Vagina (tissue), 2 donors: ENCODE results near the gene APBA1. TPM values are rescaled to one million over a fixed set of nuclear protein-coding genes. Genes with fewer than 3 reads are reported as not detected.

Experiments used
- DNase-seq, 2 donors: peaks; one replicate each; pipeline ENCODE4 v3.0.0-alpha.2; 2017; ENCODE audit errors: extremely low spot score in 2 of 2
- H3K27ac ChIP-seq: fragments of 200-600 bp; sonication (generic); one replicate; pipeline ENCODE4 v1.5.1; 2019
- H3K27me3 ChIP-seq: fragments of 200-600 bp; sonication (generic); one replicate; pipeline ENCODE4 v1.5.1; 2019
- H3K36me3 ChIP-seq, 2 donors: fragments of 200-600 bp; sonication (generic); one replicate each; pipeline ENCODE4 v1.5.1; 2017 to 2019
- H3K4me1 ChIP-seq: fragments of 200-600 bp; sonication (generic); one replicate; pipeline ENCODE4 v1.5.1; 2019
- H3K4me3 ChIP-seq, 2 donors: fragments of 200-600 bp; sonication (generic); 1 replicate in 1 of 2; 2 replicates in 1 of 2; pipeline ENCODE4 v1.5.1; 2016 to 2019
- H3K9me3 ChIP-seq: fragments of 200-600 bp; sonication (generic); one replicate; pipeline ENCODE4 v1.5.1; 2019
- POLR2A ChIP-seq, 2 donors: fragments of 450-650 bp; IDR thresholded peaks; one replicate each; pipeline ENCODE4 v1.6.1; 2017; ENCODE audit warnings: antibody characterized with exemption in 2 of 2, mild to moderate bottlenecking in 2 of 2, moderate library complexity in 2 of 2
- POLR2AphosphoS5 ChIP-seq, 2 donors: sonication (generic); formaldehyde crosslinking; IDR thresholded peaks; one replicate each; pipeline ENCODE4 v1.9.0; 2017; ENCODE audit warnings: antibody characterized with exemption in 2 of 2, mild to moderate bottlenecking in 2 of 2, low read depth in 1 of 2; ENCODE audit not compliant: insufficient read depth in 1 of 2
- intact Hi-C: fragments of 100-400 bp; cut with DNase I; formaldehyde crosslinking; loops from one replicate; pipeline ENCODE4 v1.15.1; 2023
- total RNA-seq: library from RNA; depleted of rRNA; stranded (reverse); fragments of >200 nt; gene quantifications from one replicate; pipeline ENCODE4 v1.2.3, GENCODE V29; 2016
- TF ChIP-seq, protein P1 (sequence below), 3 experiments: fragments of 450-650 bp in 2 of 3; fragments of 200-600 bp in 1 of 3; sonication (generic) in 1 of 3; IDR thresholded peaks; one replicate each; pipeline ENCODE4 v1.5.1; 2017 to 2019; ENCODE audit warnings: antibody characterized with exemption in 3 of 3, mild to moderate bottlenecking in 2 of 3, moderate library complexity in 2 of 3

Gene APBA1
- total RNA-seq, 1 donor from 2014 or later, result 13.3 TPM

DNA sequence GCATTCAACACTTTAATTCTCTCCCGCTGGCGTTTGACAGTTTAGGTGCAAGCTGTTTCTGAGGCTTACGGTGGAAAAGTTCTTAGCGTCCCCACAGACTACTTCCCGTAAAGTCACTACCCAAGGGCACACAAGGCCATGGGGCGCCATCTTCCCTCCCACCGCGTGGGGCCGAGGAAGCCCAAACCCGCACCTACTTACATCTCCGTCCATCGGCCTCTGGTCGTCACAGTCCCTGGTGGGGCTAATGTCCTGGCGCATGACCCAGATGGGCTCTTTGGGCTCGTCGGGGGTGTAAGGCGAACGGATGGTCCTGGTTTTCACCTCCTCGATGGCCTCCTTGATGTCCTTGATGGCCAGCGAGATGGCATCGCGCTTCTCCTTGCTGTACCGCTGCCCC lies 156.4 kb downstream of the APBA1 start:
- no peak overlapping the region for H3K27ac ChIP-seq
- H3K36me3 ChIP-seq, result peaks cover 0 to 7% of the 10 kb centered on the region in 2 donors
- H3K27me3 ChIP-seq, result no peaks in the 10 kb centered on the region
- no peak for DNase-seq
- TF ChIP-seq POLR2A (IDR thresholded peaks at IDR 0.05) (no peak), POLR2AphosphoS5 (IDR thresholded peaks at IDR 0.05; ENCODE audit: insufficient read depth in 1 of 2, low read depth in 1 of 2) (no peak)
- TF ChIP-seq, protein P1, sequence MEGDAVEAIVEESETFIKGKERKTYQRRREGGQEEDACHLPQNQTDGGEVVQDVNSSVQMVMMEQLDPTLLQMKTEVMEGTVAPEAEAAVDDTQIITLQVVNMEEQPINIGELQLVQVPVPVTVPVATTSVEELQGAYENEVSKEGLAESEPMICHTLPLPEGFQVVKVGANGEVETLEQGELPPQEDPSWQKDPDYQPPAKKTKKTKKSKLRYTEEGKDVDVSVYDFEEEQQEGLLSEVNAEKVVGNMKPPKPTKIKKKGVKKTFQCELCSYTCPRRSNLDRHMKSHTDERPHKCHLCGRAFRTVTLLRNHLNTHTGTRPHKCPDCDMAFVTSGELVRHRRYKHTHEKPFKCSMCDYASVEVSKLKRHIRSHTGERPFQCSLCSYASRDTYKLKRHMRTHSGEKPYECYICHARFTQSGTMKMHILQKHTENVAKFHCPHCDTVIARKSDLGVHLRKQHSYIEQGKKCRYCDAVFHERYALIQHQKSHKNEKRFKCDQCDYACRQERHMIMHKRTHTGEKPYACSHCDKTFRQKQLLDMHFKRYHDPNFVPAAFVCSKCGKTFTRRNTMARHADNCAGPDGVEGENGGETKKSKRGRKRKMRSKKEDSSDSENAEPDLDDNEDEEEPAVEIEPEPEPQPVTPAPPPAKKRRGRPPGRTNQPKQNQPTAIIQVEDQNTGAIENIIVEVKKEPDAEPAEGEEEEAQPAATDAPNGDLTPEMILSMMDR (IDR thresholded peaks at IDR 0.05), result no peak
- no peaks in the 10 kb centered on the region for H3K9me3 ChIP-seq
- H3K4me3 ChIP-seq, result no peak overlapping the region
- no peaks in the 10 kb centered on the region for H3K4me1 ChIP-seq
- intact Hi-C loops, result no loop called here

DNA sequence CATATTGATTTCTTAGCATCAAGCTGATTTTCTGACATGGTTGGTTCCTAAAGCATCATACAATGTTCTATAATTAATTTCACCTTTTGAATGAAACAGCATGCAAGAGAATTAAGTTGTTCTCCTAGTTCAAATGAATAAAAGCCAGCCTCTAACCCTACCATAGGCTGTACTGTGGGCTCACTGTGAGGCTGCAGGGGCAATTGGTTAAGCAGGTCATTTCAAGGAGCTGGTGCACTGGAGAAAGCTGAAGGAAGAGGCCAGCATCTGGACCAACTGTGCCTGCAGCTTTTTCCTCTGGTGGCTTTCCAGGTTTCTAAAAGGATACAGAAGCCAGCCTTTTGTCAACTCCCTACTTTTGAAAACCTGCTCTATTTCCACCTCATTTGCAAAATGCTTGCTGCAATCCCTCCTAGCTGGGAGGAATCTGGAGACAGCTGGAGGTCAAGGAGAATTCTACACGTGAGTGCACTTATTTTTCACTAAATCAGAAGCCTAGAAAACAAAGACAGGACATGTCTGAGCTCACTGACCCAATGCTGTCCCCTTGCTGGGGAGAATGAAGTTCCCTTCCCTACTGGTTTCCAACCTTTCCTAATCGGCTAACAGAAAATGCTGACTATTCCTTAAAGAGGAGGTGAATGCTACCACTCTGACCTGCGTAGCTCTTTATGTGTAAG lies 158.9 kb downstream of the APBA1 start:
- Histone ChIP-seq H3K27ac (no peak overlapping the region), H3K4me1 (no peaks in the 10 kb centered on the region), H3K9me3 (no peaks in the 10 kb centered on the region), H3K4me3 (no peak overlapping the region), H3K36me3 (peaks cover 0 to 7% of the 10 kb centered on the region in 2 donors), H3K27me3 (no peaks in the 10 kb centered on the region)
- DNase-seq, result no peak
- intact Hi-C loops, result no loop called here
- no peak for TF ChIP-seq POLR2A (IDR thresholded peaks at IDR 0.05)
- TF ChIP-seq POLR2AphosphoS5 (IDR thresholded peaks at IDR 0.05; ENCODE audit: insufficient read depth in 1 of 2, low read depth in 1 of 2), result no peak

DNA sequence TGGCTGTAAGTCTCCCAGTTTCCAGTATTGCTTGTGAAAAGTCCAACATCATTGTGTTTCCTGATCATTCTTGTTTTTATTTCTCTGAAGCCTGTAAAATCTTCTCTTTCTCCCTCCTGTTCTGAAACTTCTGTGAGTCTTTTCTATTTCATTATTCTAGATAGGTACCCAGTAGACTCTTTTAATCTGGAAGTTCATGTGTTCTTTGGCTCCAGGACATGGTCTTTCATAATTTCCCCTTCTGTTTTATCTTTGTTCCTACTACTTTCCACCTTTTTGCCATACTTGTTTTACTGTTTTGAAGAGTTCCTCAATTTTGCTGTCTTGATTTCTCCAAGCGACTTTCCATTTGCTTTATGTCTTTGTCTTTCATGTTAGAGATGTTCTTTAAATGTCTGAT lies 168.1 kb downstream of the APBA1 start:
- H3K27me3 ChIP-seq, result no peaks in the 10 kb centered on the region
- H3K4me1 ChIP-seq, result no peaks in the 10 kb centered on the region
- DNase-seq, result no peak
- no peak overlapping the region for H3K4me3 ChIP-seq
- TF ChIP-seq, protein P1 (IDR thresholded peaks at IDR 0.05), result no peak
- TF ChIP-seq POLR2AphosphoS5 (IDR thresholded peaks at IDR 0.05; ENCODE audit: insufficient read depth in 1 of 2, low read depth in 1 of 2) (no peak), POLR2A (IDR thresholded peaks at IDR 0.05) (no peak)
- no peaks in the 10 kb centered on the region for H3K36me3 ChIP-seq
- no peak overlapping the region for H3K27ac ChIP-seq
- no peaks in the 10 kb centered on the region for H3K9me3 ChIP-seq
- intact Hi-C loops, result no loop called here

DNA sequence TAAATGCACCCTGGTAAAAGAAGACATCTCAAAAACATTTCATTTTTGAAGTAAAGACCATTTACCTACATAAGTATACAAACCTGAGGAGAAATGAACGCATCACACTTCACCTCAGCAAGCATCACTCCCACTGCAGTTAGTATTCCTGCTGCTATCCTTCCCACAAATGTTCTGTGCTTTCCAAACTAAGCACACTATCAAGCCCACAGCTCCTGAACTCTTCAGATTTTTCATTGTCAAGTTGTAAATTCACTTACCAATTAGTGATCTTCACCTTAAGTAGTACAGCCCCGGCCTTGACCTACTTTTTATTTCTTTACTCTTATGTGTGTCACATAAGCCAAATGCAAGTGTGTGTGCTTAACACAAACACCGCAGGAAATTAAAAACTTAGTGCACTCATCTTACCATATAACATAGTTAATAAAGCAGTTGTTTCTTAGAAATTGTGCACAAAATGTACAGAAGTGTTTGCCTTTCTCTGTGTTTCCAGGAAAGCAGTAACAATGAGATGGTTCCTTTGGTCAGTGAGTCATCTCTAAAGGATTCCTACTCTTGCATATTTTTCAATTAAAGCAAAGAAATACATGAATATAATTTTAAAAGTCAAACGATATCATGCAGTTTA lies 169.4 kb downstream of the APBA1 start:
- Histone ChIP-seq H3K27me3 (no peaks in the 10 kb centered on the region), H3K4me3 (no peak overlapping the region), H3K36me3 (no peaks in the 10 kb centered on the region), H3K9me3 (no peaks in the 10 kb centered on the region), H3K4me1 (no peaks in the 10 kb centered on the region), H3K27ac (no peak overlapping the region)
- intact Hi-C loops, result no loop called here
- TF ChIP-seq, protein P1 (IDR thresholded peaks at IDR 0.05), result no peak
- no peak for TF ChIP-seq POLR2AphosphoS5 (IDR thresholded peaks at IDR 0.05; ENCODE audit: insufficient read depth in 1 of 2, low read depth in 1 of 2)
- TF ChIP-seq POLR2A (IDR thresholded peaks at IDR 0.05), result no peak
- DNase-seq, result no peak

DNA sequence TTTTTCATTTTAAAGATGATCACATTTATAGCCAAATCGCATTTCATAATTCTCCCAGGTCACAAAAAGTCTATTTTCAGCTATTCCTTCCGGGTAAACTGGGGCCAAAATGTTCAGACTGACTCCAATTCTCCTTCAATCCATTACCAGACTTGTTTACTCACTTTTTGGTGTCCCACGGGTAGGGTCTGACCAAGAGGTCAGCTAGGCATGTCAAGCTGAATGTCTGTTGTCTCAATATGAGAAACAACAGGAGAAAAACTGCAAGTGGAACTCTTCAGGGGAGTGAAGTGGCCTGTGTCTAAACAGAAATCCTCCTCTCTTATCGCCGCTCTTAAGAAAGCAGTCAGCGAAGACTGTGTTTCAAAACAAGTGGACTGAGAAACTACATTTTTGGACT lies 171.3 kb downstream of the APBA1 start:
- H3K27me3 ChIP-seq, result no peaks in the 10 kb centered on the region
- TF ChIP-seq, protein P1 (IDR thresholded peaks at IDR 0.05), result no peak
- TF ChIP-seq POLR2A (IDR thresholded peaks at IDR 0.05) (no peak), POLR2AphosphoS5 (IDR thresholded peaks at IDR 0.05; ENCODE audit: insufficient read depth in 1 of 2, low read depth in 1 of 2) (no peak)
- no peaks in the 10 kb centered on the region for H3K4me1 ChIP-seq
- no peak overlapping the region for H3K4me3 ChIP-seq
- intact Hi-C loops, result no loop called here
- DNase-seq, result no peak
- H3K27ac ChIP-seq, result no peak overlapping the region
- no peaks in the 10 kb centered on the region for H3K36me3 ChIP-seq
- H3K9me3 ChIP-seq, result no peaks in the 10 kb centered on the region
